Stomach (tissue), 4 donors: ENCODE results near the gene PTPRG.

Source experiments
- EP300 ChIP-seq: sonication (generic); formaldehyde crosslinking; IDR thresholded peaks from one replicate; pipeline ENCODE4 v1.6.1; 2017; ENCODE audit warnings: antibody characterized with exemption
- POLR2A ChIP-seq, 4 donors: fragments of 450-650 bp; IDR thresholded peaks; one replicate each; pipeline ENCODE4 v1.6.1; 2016; ENCODE audit warnings: antibody characterized with exemption in 4 of 4, control low read depth in 2 of 4, mild to moderate bottlenecking in 1 of 4, moderate library complexity in 1 of 4
- POLR2AphosphoS5 ChIP-seq, 3 donors: sonication (generic); formaldehyde crosslinking; IDR thresholded peaks; one replicate each; pipeline ENCODE4 v1.6.1; 2016; ENCODE audit warnings: antibody characterized with exemption in 3 of 3
- TF ChIP-seq, protein P1 (sequence below), 7 experiments: fragments of 450-650 bp in 4 of 7; fragments of 200-600 bp in 3 of 7; sonication (generic) in 3 of 7; IDR thresholded peaks; one replicate each; pipeline ENCODE4 v1.5.1; 2016 to 2019; ENCODE audit warnings: antibody characterized with exemption in 7 of 7, control low read depth in 2 of 7, mild to moderate bottlenecking in 1 of 7

GRCh38 chr3:62248734-62249483 lies 687.5 kb downstream of the PTPRG start:
- TF ChIP-seq, protein P1, sequence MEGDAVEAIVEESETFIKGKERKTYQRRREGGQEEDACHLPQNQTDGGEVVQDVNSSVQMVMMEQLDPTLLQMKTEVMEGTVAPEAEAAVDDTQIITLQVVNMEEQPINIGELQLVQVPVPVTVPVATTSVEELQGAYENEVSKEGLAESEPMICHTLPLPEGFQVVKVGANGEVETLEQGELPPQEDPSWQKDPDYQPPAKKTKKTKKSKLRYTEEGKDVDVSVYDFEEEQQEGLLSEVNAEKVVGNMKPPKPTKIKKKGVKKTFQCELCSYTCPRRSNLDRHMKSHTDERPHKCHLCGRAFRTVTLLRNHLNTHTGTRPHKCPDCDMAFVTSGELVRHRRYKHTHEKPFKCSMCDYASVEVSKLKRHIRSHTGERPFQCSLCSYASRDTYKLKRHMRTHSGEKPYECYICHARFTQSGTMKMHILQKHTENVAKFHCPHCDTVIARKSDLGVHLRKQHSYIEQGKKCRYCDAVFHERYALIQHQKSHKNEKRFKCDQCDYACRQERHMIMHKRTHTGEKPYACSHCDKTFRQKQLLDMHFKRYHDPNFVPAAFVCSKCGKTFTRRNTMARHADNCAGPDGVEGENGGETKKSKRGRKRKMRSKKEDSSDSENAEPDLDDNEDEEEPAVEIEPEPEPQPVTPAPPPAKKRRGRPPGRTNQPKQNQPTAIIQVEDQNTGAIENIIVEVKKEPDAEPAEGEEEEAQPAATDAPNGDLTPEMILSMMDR (IDR thresholded peaks at IDR 0.05): no peak
- no peak for TF ChIP-seq POLR2A (IDR thresholded peaks at IDR 0.05)
- TF ChIP-seq EP300: no peak
- no peak for TF ChIP-seq POLR2AphosphoS5 (IDR thresholded peaks at IDR 0.05)
